WTC11 (cell line): ENCODE measurements around the gene TAF8. TPM values are rescaled to one million over a fixed set of nuclear protein-coding genes. Genes with fewer than 3 reads are reported as not detected.
A peak's percentile ranks its signal among the peaks of the same experiment; 100 is the strongest.

Experiments used
- ATAC-seq: fragments of 200-7000 bp; cut with Tn5 transposase; 2 replicates; pipeline ENCODE4 v1.10.0; 2021; ENCODE audit warnings: mild to moderate bottlenecking, moderate library complexity
- CTCF ChIA-PET: fragments of 300-600 bp; sonication (Branson Sonifier 250); formaldehyde crosslinking; loops from one replicate; lab custom pipeline; 2021; ENCODE audit warnings: antibody characterized with exemption; lab: Charles Lee
- POLR2A ChIA-PET: fragments of 350-600 bp; sonication (Branson Sonifier 250); formaldehyde crosslinking; loops from one replicate; lab custom pipeline; 2021; ENCODE audit warnings: antibody characterized with exemption; lab: Charles Lee
- DNase-seq: peaks from one replicate; pipeline ENCODE4 v3.0.0; 2021; ENCODE audit warnings: low spot score
- H3K27ac Mint-ChIP-seq: 2 replicates; pipeline ENCODE4 v1.8.0; 2021; ENCODE audit warnings: mixed read lengths
- H3K27me3 Mint-ChIP-seq: 2 replicates; pipeline ENCODE4 v1.8.0; 2021; ENCODE audit warnings: low read depth, mild to moderate bottlenecking, moderate library complexity, mixed read lengths
- H3K36me3 Mint-ChIP-seq: 2 replicates; pipeline ENCODE4 v1.8.0; 2021; ENCODE audit warnings: mixed read lengths
- H3K4me1 Mint-ChIP-seq: 2 replicates; pipeline ENCODE4 v1.8.0; 2022; ENCODE audit warnings: mixed read lengths
- H3K4me3 Mint-ChIP-seq: 2 replicates; pipeline ENCODE4 v1.8.0; 2021; ENCODE audit warnings: mild to moderate bottlenecking, moderate library complexity, mixed read lengths
- H3K9me3 Mint-ChIP-seq: 2 replicates; pipeline ENCODE4 v1.8.0; 2021; ENCODE audit warnings: mixed read lengths
- CBFB ChIP-seq: sonication (generic); formaldehyde crosslinking; IDR thresholded peaks from 2 replicates; pipeline ENCODE4 v1.8.1; 2022; ENCODE audit warnings: mild to moderate bottlenecking, low read depth, missing genetic modification reagents
- GABPB1 ChIP-seq: sonication (generic); formaldehyde crosslinking; IDR thresholded peaks from 2 replicates; pipeline ENCODE4 v1.8.1; 2023; ENCODE audit warnings: mild to moderate bottlenecking, missing genetic modification reagents
- HMGA2 ChIP-seq: fragments of 250-450 bp; sonication (Bioruptor Pico); IDR thresholded peaks from 2 replicates; pipeline ENCODE4 v1.4.0; 2021; ENCODE audit warnings: mild to moderate bottlenecking, moderate library complexity
- IRF2 ChIP-seq: sonication (generic); formaldehyde crosslinking; IDR thresholded peaks from 2 replicates; pipeline ENCODE4 v1.8.0; 2022; ENCODE audit warnings: low read depth, missing genetic modification reagents, borderline replicate concordance
- JAZF1 ChIP-seq: fragments of 250-450 bp; sonication (Bioruptor Pico); IDR thresholded peaks from 2 replicates; pipeline ENCODE4 v1.9.0; 2021; ENCODE audit warnings: moderate library complexity, mild to moderate bottlenecking, inconsistent platforms
- JUN ChIP-seq: sonication (generic); formaldehyde crosslinking; IDR thresholded peaks from 2 replicates; pipeline ENCODE4 v1.8.0; 2023; ENCODE audit warnings: mild to moderate bottlenecking, missing genetic modification reagents
- KAT7 ChIP-seq: sonication (generic); formaldehyde crosslinking; IDR thresholded peaks from 2 replicates; pipeline ENCODE4 v1.8.1; 2023; ENCODE audit warnings: missing genetic modification reagents, mild to moderate bottlenecking, borderline replicate concordance
- MXD4 ChIP-seq: fragments of 250-450 bp; sonication (Bioruptor Pico); IDR thresholded peaks from 2 replicates; pipeline ENCODE4 v1.8.0; 2021; ENCODE audit warnings: mild to moderate bottlenecking, moderate library complexity, borderline replicate concordance
- MYBL2 ChIP-seq: sonication (generic); formaldehyde crosslinking; IDR thresholded peaks from 2 replicates; pipeline ENCODE4 v1.8.1; 2023; ENCODE audit warnings: mild to moderate bottlenecking, moderate library complexity, missing genetic modification reagents
- NFE2L1 ChIP-seq: sonication (generic); formaldehyde crosslinking; IDR thresholded peaks from 2 replicates; pipeline ENCODE4 v1.8.1; 2023; ENCODE audit warnings: missing genetic modification reagents
- NR1H2 ChIP-seq: sonication (generic); formaldehyde crosslinking; IDR thresholded peaks from 2 replicates; pipeline ENCODE4 v1.9.0; 2021; ENCODE audit warnings: mild to moderate bottlenecking, moderate library complexity, missing genetic modification reagents
- NR3C1 ChIP-seq: sonication (generic); formaldehyde crosslinking; conservative IDR thresholded peaks from 2 replicates; pipeline ENCODE4 v1.8.1; 2023; ENCODE audit warnings: low read depth, mild to moderate bottlenecking, missing genetic modification reagents
- SOX15 ChIP-seq: fragments of 250-450 bp; sonication (Bioruptor Pico); IDR thresholded peaks from 2 replicates; pipeline ENCODE4 v1.9.0; 2021; ENCODE audit warnings: mild to moderate bottlenecking
- SP1 ChIP-seq: sonication (generic); formaldehyde crosslinking; conservative IDR thresholded peaks from 2 replicates; pipeline ENCODE4 v1.8.1; 2022; ENCODE audit warnings: missing genetic modification reagents
- ZNF138 ChIP-seq: sonication (generic); formaldehyde crosslinking; conservative IDR thresholded peaks from 2 replicates; pipeline ENCODE4 v1.8.1; 2022; ENCODE audit warnings: mild to moderate bottlenecking, moderate library complexity, missing genetic modification reagents
- total RNA-seq: library from RNA; stranded (reverse); gene quantifications from 3 replicates; pipeline ENCODE4 v1.2.3, GENCODE V29; 2021
- TF ChIP-seq, protein P1 (sequence below): sonication (generic); formaldehyde crosslinking; IDR thresholded peaks from 2 replicates; pipeline ENCODE4 v1.8.0; 2022; ENCODE audit warnings: mild to moderate bottlenecking, missing genetic modification reagents
- TF ChIP-seq, protein P2 (sequence below): sonication (generic); formaldehyde crosslinking; conservative IDR thresholded peaks from 2 replicates; pipeline ENCODE4 v1.8.1; 2023; ENCODE audit warnings: mild to moderate bottlenecking, low read depth, missing genetic modification reagents, moderate library complexity
- TF ChIP-seq, protein P3 (sequence below): sonication (generic); formaldehyde crosslinking; IDR thresholded peaks from 2 replicates; pipeline ENCODE4 v1.8.0; 2022; ENCODE audit warnings: mild to moderate bottlenecking, missing genetic modification reagents
- TF ChIP-seq, protein P4 (sequence below): sonication (generic); formaldehyde crosslinking; IDR thresholded peaks from 2 replicates; pipeline ENCODE4 v1.8.1; 2023; ENCODE audit warnings: mild to moderate bottlenecking, moderate library complexity, missing genetic modification reagents
- TF ChIP-seq, protein P5 (sequence below): fragments of 250-450 bp; sonication (Bioruptor Pico); IDR thresholded peaks from 2 replicates; pipeline ENCODE4 v1.9.0; 2021; ENCODE audit warnings: mild to moderate bottlenecking, borderline replicate concordance

TAF8 gene
- total RNA-seq, 1 experiment from 2014 or later: 31.0 TPM

DNA sequence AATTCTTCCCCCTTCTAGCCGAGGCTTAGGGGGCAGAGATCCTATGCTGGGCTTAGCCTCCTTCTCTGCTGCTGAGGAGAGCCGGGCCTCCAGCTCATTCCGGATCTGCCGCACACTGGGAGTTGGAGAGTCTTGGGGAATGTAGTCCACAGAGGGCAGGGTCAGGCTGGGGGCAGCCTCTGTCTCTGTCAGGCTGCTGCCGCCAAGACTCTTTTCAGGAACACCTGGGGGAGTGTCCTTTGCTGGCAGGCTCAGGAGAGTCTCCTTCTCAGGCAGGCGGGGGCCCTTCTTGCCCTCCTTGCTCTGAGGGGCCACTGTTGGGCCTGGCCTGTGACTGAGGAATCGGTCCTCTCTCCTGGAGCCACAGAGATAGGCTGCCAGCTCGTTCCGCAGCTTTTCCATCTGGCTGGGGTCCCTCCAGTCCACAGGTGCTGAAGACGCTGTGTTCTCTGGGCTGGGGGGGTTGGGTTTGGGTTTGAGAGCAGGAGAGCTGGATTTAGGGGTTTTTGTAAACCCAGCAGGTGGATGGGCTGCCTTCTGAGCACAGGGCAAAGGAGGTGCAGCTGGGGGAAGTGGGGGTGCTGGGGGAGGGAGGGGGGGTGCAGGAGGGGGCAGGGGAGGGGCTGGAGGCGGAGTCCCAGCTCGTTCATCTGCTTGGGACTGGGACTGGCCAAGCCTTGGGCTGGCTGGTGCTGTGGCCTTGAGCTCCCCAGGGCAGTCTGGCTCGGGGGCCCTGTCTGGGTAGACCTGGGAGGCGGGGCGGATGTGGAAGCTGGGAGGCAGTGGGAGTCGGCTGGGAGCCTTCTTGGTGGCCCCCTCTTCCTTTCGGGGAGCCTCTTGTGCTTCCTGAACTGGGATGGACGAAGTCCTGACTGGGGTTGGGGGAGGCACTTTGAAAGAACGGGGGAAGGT, 56.0 kb downstream of the TAF8 start:
- DNase-seq (peak; percentile 26), ATAC-seq (no peak)
- Mint-ChIP-seq H3K4me3 (no peak overlapping the region), H3K4me1 (peaks cover 13% of the 10 kb centered on the region), H3K36me3 (peaks cover 50% of the 10 kb centered on the region), H3K27ac (peak overlapping the region; percentile 49; the same call in 1 of the 2 replicates), H3K27me3 (peaks cover 4% of the 10 kb centered on the region), H3K9me3 (no peaks in the 10 kb centered on the region)
- TF ChIP-seq GABPB1 (CRISPR knock-in tag): no peak
- TF ChIP-seq SOX15 (CRISPR knock-in tag): no peak
- TF ChIP-seq NR3C1 (CRISPR knock-in tag): no peak
- TF ChIP-seq, protein P1, sequence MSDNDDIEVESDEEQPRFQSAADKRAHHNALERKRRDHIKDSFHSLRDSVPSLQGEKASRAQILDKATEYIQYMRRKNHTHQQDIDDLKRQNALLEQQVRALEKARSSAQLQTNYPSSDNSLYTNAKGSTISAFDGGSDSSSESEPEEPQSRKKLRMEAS: no peak
- TF ChIP-seq MYBL2 (CRISPR knock-in tag): no peak
- no peak for TF ChIP-seq CBFB (CRISPR knock-in tag)
- no peak for TF ChIP-seq HMGA2 (CRISPR knock-in tag)
- no peak for TF ChIP-seq ZNF138
- TF ChIP-seq IRF2 (CRISPR knock-in tag): no peak
- no peak for TF ChIP-seq NFE2L1 (CRISPR knock-in tag)
- TF ChIP-seq MXD4 (CRISPR knock-in tag): no peak
- TF ChIP-seq JAZF1: no peak
- no peak for TF ChIP-seq KAT7 (CRISPR knock-in tag)
- ChIA-PET CTCF (interaction anchor here (2.9 to 4.5 kb wide), 4 partner anchors 16 to 70 kb away, joined by 17 to 127 read pairs (median 33); no protein-coding TSS in a partner anchor), POLR2A (interaction anchor here (0.7 to 2.1 kb wide), 3 partner anchors 31 to 372 kb away, joined by 4 to 5 read pairs (median 4); partner anchors contain the start of gene C6orf132)

DNA sequence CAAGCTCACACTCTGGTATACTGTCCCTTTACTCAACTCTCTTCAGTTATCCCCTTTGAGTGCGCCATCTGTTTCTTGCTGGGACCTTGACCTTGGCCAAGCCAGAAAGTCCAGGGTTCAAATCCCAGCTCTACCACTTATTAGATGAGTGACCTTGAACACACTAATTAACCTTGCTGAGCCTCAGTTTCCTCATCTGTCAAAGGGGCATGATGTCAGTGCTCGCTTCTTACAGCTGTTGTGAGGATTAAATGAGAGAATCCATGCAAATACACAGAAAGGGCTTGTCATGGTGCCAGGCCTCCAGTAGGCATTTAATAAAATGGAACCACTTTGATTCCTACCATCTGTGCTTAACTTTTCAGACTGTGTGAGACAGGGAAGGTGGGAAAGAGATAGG, 57.7 kb downstream of the TAF8 start:
- H3K36me3 Mint-ChIP-seq: peaks cover 46% of the 10 kb centered on the region
- ChIA-PET POLR2A (no interaction called here), CTCF (no interaction called here)
- H3K4me3 Mint-ChIP-seq: no peak overlapping the region
- TF ChIP-seq MXD4 (CRISPR knock-in tag): no peak
- TF ChIP-seq, protein P2, sequence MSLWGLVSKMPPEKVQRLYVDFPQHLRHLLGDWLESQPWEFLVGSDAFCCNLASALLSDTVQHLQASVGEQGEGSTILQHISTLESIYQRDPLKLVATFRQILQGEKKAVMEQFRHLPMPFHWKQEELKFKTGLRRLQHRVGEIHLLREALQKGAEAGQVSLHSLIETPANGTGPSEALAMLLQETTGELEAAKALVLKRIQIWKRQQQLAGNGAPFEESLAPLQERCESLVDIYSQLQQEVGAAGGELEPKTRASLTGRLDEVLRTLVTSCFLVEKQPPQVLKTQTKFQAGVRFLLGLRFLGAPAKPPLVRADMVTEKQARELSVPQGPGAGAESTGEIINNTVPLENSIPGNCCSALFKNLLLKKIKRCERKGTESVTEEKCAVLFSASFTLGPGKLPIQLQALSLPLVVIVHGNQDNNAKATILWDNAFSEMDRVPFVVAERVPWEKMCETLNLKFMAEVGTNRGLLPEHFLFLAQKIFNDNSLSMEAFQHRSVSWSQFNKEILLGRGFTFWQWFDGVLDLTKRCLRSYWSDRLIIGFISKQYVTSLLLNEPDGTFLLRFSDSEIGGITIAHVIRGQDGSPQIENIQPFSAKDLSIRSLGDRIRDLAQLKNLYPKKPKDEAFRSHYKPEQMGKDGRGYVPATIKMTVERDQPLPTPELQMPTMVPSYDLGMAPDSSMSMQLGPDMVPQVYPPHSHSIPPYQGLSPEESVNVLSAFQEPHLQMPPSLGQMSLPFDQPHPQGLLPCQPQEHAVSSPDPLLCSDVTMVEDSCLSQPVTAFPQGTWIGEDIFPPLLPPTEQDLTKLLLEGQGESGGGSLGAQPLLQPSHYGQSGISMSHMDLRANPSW (CRISPR knock-in tag): no peak
- TF ChIP-seq, protein P3, sequence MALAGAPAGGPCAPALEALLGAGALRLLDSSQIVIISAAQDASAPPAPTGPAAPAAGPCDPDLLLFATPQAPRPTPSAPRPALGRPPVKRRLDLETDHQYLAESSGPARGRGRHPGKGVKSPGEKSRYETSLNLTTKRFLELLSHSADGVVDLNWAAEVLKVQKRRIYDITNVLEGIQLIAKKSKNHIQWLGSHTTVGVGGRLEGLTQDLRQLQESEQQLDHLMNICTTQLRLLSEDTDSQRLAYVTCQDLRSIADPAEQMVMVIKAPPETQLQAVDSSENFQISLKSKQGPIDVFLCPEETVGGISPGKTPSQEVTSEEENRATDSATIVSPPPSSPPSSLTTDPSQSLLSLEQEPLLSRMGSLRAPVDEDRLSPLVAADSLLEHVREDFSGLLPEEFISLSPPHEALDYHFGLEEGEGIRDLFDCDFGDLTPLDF (CRISPR knock-in tag): no peak
- no peak for TF ChIP-seq SP1 (CRISPR knock-in tag)
- TF ChIP-seq NR1H2 (CRISPR knock-in tag): no peak
- no peaks in the 10 kb centered on the region for H3K9me3 Mint-ChIP-seq
- peak overlapping the region; percentile 50 for H3K27ac Mint-ChIP-seq
- ATAC-seq: no peak
- H3K27me3 Mint-ChIP-seq: no peaks in the 10 kb centered on the region; the same call in 1 of the 2 replicates
- H3K4me1 Mint-ChIP-seq: peaks cover 13% of the 10 kb centered on the region
- DNase-seq: no peak

DNA sequence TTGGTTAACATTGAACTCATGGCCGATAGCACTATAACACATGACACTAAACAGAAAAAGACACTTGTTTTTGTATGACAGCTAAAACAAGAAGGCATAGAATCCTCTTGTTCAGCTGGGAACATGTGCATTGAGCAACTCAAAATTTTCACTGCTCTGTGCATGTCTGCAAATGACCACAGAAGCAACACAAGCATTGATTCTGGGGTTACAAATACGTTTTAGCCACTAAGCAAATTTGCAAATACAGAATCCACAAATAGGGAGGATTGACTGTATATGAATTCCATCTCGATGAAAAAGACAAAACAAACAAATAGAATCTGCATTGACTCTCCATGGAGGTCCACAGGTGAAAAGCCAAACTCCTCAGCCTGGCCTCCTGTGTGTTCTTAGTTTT, 60.4 kb downstream of the TAF8 start:
- POLR2A ChIA-PET: no interaction called here
- H3K4me3 Mint-ChIP-seq: no peak overlapping the region
- ATAC-seq (no peak), DNase-seq (no peak)
- H3K27me3 Mint-ChIP-seq: no peaks in the 10 kb centered on the region
- H3K4me1 Mint-ChIP-seq: peaks cover 7% of the 10 kb centered on the region; the same call in 1 of the 2 replicates
- CTCF ChIA-PET: no interaction called here
- H3K27ac Mint-ChIP-seq: no peak overlapping the region
- H3K9me3 Mint-ChIP-seq: no peaks in the 10 kb centered on the region
- H3K36me3 Mint-ChIP-seq: peaks cover 37% of the 10 kb centered on the region
- TF ChIP-seq, protein P4, sequence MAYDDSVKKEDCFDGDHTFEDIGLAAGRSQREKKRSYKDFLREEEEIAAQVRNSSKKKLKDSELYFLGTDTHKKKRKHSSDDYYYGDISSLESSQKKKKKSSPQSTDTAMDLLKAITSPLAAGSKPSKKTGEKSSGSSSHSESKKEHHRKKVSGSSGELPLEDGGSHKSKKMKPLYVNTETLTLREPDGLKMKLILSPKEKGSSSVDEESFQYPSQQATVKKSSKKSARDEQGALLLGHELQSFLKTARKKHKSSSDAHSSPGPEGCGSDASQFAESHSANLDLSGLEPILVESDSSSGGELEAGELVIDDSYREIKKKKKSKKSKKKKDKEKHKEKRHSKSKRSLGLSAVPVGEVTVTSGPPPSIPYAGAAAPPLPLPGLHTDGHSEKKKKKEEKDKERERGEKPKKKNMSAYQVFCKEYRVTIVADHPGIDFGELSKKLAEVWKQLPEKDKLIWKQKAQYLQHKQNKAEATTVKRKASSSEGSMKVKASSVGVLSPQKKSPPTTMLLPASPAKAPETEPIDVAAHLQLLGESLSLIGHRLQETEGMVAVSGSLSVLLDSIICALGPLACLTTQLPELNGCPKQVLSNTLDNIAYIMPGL (CRISPR knock-in tag): no peak
- TF ChIP-seq, protein P5, sequence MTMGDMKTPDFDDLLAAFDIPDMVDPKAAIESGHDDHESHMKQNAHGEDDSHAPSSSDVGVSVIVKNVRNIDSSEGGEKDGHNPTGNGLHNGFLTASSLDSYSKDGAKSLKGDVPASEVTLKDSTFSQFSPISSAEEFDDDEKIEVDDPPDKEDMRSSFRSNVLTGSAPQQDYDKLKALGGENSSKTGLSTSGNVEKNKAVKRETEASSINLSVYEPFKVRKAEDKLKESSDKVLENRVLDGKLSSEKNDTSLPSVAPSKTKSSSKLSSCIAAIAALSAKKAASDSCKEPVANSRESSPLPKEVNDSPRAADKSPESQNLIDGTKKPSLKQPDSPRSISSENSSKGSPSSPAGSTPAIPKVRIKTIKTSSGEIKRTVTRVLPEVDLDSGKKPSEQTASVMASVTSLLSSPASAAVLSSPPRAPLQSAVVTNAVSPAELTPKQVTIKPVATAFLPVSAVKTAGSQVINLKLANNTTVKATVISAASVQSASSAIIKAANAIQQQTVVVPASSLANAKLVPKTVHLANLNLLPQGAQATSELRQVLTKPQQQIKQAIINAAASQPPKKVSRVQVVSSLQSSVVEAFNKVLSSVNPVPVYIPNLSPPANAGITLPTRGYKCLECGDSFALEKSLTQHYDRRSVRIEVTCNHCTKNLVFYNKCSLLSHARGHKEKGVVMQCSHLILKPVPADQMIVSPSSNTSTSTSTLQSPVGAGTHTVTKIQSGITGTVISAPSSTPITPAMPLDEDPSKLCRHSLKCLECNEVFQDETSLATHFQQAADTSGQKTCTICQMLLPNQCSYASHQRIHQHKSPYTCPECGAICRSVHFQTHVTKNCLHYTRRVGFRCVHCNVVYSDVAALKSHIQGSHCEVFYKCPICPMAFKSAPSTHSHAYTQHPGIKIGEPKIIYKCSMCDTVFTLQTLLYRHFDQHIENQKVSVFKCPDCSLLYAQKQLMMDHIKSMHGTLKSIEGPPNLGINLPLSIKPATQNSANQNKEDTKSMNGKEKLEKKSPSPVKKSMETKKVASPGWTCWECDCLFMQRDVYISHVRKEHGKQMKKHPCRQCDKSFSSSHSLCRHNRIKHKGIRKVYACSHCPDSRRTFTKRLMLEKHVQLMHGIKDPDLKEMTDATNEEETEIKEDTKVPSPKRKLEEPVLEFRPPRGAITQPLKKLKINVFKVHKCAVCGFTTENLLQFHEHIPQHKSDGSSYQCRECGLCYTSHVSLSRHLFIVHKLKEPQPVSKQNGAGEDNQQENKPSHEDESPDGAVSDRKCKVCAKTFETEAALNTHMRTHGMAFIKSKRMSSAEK (CRISPR knock-in tag): no peak
- TF ChIP-seq JUN (CRISPR knock-in tag): no peak
